ENCODE results near the gene CEP85L.

DNA sequence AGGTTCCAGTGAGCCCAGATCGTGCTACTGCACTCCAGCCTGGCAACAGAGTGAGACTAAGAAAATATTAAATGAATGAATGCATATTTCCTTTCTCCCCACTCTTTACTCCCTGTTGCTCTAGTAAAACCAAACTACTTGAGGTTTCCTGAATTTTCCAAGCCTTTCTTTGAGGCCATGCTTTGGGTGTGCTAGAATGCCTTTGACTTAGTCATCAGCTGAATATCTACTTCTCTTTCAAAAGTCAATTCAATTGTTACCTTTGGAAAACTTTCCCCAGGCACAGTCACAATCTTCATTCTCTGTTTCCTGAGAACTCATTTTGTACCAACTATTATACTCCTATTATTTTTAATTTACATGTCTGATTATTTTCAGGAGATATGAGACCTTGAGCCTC, 27.5 kb upstream of the CEP85L start:
- TF ChIP-seq POLR2AphosphoS5 (IDR thresholded peaks at IDR 0.05; ENCODE audit: borderline replicate concordance, low read depth, low read length): no peak
- no peak for TF ChIP-seq EZH2 (IDR thresholded peaks at IDR 0.05)
- TF ChIP-seq FOXP2 (optimal IDR thresholded peaks at IDR 0.05; ENCODE audit: control extremely low read depth, extremely low read length, insufficient read depth): no peak
